ENCODE data around the gene TPRX1.
A peak's percentile ranks its signal among the peaks of the same experiment; 100 is the strongest.
"Not testable (repeated sequence)": the region's sequence is repeated elsewhere in the genome, so short reads cannot be mapped to it uniquely, and the experiment has no call there.

TPRX1 gene

DNA sequence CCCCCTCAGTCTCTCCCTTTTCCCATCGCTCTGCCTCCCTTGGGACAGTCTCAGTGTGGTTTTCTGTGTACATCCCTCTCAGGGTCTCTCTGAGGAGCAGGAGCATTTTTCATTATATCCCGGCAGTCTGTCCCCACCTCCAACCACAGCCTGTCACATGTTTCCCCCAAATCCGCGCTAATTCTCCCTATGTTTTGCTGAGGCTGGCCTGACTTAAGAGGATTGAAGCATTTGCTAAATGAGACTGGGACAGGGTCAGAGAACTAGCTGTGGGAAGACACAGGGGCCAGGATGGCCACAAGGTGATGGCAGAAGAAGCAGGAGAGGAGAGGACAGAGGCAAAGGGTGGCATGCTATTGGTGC is 5.5 kb downstream of the TPRX1 start:
- DNase-seq, result no peak

DNA sequence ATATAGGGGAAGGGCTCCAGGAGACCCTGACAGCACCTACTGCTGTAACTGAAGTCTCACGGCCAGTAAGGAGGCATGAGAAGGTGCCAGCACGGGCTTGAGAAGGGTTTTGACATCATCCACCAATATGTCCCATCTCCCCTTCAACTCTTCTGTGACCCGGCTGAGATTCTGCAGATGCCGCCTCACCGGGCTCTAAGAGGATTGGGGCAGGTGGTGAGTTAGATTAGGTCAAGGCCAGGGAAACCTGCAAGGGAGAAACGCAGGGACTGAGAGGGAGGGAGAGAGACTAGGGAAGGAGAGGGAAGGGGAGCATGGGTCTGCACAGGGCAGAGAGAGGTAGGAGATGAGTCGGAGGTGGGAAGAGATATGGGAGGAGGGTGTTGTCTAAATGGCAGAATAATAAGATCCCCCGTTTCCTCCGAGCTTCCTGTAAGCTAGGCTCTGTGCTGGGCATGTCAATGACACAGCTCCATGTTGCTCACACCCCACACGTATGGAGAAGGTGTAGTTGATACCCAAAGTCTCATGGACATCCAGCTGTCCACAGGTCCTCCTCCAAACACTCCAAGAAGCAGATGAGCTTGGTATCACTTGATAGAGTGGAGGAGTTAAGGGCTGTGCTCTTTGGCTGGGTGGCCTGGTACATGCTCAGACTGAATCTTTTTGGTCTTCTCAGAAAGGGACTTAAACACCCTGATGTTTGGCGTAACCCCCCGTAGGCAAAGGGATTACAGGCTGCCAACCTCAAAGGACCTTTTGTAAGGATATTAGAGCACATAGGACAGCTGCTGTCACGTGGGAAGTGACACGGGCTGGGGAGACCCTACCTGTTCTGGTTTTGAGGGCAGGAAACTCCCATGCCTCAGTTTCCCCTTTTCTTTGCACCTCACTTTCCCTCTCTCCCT is 6.1 kb downstream of the TPRX1 start:
- DNase-seq, result no peak

DNA sequence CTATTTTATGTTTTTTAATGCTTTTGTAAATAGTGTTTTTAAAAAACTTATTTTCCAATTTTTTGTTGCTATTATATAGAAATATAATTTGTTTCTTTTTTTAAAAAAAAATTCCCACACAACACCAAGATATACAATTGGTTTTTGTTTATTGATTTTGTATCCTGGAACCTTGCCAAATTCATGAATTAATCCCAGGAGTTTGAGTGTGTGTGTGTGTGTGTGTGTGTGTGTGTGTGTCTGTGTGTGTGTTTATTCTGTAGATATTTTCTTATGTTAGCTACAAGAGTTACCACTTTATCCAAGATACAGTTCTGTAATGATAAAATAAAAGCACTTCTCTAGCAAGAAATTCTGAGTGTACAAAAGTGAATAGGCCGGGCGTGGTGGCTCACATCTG is 7.6 kb downstream of the TPRX1 start:
- DNase-seq, result no peak

DNA sequence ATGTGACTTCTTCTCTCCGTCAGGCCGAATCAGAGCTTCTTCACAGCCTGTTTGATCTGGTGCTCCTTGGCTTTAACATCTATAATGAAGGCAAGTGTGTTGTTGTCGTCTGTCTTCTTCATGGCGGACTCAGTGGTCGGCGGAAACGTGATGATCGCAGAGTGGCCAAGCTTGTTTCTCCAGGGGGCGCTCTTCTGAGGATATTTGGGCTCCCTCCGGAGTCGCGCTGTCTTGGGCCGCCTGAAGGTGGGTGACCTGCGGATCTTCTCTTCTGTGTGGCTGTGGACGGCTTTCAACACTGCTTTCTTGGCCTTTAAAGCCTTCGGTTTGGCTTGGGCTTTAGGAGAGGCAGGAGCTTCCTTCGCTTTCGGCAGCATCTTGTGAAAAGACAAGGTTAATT is 9.8 kb downstream of the TPRX1 start:
- DNase-seq, result no peak

DNA sequence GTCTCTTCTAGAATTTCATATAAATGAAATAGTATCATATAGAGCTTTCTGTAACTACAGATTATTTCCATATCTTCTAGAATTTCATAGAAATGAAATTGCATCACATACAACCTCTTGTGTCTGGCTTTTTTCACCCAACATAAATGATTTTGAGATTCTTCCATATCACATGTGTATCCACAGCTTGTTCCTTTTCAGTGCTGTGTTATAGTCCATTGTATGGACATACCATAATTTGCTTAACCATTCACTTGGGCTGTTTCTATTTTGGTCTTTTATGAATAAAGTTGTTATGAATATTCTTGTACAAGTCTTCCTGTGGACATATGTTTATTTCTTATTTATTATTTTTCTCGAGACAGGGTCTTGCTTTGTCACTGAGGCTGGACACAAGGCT is 11.7 kb downstream of the TPRX1 start:
- no peak for DNase-seq

DNA sequence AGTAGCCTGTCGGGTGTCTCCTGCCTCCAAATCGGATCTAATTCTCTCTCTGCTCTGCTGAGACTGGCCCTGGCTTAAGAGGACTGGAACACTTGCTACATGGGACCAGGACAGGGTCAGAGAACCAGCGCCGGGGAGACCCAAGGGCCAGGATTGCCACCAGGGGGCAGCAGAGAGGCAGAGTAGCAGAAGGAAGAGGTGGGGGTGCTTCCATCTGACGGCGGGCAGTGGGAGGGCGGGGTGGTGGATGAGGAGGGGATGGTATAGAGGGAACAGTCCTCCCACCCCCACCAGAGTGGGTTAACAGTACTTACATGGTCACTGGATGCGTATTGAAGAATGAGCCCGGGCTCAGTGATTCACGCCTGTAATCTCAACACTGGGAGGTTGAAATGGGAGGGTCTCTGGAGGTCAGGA is 13.9 kb downstream of the TPRX1 start:
- DNase-seq, result peak; percentile 75 to 88

DNA sequence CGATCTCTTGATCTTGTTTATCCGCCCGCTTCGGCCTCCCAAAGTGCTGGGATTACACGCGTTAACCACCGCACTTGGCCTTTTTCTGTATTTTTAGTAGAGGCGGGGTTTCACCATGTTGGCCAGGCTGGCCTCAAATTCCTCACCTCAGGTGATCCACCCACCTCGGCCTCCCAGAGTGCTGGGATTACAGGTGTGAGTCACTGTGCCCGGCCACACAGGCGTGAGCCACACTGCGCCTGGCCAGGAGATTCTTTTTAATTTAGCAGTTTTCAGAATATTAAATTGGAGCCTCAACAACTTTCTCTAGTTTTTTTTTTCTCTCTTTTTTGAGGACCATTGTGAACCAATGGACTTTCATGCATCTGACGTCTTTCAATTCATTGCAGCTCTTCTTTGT is 14.5 kb downstream of the TPRX1 start:
- not testable (repeated sequence) for DNase-seq

DNA sequence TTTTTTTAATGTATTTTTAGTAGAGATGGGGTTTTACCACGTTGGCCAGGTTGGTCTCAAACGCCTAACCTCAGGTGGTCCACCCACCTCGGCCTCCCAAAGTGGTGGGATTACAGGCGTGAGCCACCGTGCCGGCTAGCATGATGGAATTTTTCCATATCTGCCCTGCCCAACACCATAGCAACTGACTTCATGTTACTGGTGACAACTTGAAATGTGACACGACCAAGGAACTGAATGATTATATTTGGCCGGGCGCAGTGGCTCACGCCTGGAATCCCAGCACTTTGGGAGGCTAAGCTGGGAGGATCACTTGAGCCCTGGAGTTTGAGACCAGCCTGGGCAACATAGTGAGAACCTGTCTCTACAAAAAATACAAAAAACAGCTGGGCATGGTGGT is 17.0 kb downstream of the TPRX1 start:
- not testable (repeated sequence) for DNase-seq

DNA sequence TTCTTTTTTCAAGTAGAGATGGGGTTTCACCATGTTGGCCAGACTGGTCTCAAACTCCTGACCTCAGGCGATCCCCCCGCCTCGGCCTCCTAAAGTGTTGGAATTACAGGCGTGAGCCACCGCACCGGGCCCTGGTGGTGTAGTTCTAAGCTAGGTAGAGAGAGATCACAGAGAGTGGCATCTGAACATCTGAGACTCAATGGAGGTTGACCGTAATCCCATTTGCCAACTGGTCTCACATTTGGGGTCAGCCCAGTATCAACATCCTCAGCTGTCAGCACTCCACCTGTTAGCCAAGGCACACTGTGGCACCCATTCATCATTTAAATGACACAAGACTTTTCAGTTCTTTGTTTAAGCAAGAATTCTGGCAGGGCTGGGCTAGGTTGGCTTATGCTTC is 17.8 kb downstream of the TPRX1 start:
- no peak for DNase-seq

DNA sequence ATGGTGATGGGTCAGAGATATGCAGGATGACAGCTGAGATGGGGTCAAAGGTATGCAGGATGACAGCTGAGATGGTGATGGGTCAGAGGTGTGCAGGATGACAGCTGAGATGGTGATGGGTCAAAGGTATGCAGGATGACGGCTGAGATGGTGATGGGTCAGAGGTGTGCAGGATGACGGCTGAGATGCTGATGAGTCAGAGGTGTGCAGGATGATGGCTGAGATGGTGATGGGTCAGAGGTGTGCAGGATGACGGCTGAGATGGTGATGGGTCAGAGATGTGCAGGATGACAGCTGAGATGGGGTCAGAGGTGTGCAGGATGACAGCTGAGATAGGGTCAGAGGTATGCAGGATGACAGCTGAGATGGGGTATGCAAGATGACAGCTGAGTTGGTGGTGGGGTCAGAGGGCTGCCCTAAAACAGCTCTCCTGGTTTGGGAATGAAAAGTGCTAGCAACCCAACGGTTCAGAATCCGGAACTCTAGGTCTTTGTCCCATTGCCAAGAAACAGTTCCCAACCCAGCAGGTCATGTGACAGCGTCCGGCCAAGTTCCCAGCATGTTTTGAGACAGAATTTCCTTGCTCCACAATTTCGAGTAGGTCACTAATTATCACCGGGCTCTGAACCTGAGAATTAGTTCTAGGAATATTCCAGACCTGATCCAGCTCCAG is 22.6 kb downstream of the TPRX1 start:
- no peak for DNase-seq

DNA sequence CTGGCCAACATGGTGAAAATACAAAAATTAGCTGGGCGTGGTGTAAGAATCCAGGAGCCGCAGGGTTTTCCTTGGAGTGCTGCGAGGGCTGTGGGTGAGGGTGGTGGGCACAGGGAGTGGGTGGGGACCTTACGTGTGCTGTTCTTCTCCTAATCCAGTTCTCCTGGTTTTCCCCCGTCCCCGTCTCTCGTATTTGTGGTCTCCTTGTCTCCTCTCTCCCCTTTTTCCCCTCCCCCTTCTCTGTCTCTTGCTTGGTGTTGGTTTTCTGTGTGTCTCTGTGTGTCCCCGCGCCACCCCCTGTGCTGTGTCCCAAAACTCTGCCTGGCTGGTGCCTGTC is 24.2 kb downstream of the TPRX1 start:
- no peak for DNase-seq

DNA sequence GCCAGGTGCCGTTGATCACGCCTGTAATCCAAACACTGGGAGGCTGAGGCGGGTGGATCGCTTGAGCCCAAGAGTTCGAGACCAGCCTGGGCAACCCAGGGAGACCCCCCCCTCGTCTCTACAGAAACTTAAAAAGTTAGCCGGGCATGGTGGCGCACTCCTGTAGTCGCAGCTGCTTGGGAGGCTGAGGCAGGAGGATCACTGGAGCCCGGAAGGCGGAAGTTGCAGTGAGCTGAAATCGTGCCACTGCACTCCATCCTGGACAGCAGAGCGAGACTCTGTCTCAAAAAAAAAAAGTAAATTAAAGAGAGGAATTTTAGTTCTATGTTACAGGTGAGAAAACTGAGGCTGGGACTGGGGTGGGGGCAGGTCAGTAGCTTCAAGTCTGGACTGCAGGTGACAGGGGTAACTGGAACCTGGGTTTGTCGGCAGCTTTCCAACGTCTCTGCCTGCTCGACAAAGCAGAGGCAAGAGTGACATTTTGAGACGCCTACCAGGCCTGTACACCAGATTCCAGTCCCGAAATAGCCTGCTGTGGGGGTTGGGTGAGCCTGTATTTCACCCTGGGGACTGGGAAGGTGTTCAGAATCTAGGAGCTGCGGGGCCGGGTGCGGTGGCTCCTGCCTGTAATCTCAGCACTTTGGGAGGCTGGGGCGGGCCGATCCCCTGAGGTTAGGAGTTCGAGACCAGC is 24.7 kb downstream of the TPRX1 start:
- DNase-seq, result no peak

DNA sequence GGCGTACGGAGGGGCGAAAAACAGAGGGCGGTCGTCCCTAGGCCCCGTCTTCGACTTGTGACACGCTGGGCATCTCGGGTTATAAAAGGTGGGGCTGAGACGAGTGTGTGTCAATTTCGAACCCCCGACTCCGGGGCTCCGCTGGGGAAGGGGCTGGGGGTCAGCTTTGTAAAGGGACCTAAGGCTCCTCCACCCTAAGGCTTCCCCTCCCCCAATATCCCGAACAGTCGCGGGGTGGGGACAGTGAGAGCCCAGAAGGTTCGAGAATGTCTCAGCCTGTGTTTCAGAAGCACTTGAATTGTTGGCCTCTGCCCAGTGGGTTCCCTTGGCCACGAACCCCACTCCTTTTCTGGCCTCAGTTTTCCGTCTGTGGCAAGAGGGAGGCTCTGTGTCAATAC is 25.4 kb downstream of the TPRX1 start:
- peak in 1 of 2 experiments; percentile 26 for DNase-seq

DNA sequence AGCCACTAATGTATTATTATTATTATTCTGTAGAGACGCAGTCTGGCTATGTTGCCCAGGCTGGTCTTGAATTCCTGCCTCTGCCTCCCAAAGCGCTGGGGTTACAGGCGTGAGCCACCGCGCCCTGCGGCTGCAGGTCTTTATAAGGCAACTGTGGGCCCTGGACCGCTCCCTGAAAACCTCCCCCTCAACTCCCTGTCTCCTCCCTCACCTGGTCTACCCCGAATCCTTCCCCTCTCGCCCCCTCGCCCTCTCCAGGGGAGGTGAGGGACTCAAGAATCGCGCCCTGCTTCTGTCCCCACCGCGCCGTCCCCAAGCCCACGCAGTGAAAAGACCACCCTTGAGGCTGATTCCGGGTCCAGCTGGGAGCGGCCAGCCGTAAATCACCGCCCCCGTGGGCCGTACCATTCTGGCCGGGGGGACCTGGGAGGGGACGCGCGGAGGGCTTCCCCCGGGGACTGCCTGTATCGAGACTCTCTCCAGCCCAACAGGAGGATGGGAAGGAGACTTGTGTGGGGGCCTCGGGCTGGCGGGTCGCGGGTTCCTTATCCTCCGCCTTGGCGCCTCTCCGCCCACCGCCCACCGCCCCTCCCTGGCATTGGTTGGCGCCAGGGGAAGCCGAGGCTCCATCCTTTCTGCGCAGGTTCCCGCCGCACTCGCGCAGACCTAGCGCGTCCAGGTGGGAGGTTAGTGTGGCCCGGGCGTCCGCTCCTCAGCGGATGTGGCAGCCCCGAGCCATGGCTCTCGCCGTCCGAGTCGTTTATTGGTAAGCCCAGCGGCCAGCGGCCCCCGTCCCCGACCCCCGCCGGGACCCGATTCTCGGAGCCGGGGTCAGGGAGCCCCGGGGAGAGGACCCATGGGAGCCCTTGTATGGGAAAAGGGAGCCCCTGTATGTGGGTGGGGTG is 26.1 kb downstream of the TPRX1 start, which contains the start of gene SELENOW:
Gene SELENOW, plus strand, starts transcription at position 655 of the 905 bp plus-strand sequence. Its CDS starts 83 bp downstream, at position 738.
- peak; percentile 68 to 76 for DNase-seq

DNA sequence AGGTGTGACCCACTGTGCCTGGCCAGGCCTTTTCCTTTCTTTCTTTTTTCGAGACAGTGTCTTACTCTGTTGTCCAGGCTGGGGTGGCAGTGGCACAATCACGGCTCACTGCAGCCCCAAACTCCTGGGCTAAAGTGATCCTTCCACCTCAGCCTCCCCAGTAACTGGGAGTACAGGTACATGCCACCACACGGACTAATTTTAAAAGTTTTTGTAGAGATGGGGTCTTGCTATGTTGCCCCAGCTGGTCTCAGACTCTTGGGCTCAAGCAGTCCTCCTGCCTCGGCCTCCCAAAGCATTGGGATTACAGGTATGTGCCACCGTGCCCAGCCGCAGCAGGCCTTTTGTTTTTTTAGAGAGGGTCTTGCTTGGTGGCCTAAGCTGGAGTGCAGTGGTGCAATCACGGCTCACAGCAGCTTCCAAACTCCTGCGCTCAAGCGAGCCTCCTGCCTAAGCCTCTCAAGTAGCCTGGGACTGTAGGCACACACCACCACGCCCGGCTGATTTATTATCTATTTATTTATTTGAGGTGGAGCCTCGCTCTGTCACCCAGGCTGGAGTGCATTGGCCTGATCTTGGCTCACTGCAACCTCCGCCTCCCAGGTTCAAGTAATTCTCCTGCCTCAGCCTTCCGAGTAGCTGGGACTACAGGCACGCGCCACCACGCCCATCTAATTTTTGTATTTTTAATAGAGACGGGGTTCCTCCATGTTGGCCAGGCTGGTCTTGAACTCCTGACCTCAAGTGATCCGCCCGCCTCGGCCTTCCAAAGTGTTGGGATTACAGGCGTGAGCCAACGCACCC is 26.9 kb downstream of the TPRX1 start:
- not testable (repeated sequence) for DNase-seq

DNA sequence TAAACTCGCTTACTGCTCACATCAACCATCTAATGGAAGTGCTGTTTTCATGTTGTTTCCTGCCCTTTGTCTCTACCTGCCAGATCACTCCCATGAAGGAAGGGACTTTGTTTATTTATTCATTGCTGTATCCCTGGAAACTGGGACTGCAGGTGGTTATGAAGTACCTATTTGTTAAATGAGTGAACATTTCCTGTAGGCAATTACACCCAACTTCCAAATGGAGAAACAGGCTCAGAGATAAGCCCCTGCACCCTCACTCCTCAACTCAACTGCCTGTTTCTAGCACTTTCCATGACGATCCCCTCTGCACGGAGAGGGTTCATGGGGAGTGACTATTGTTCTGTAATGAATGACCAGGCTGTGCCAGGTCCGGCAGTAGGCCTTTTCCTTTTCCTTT is 27.8 kb downstream of the TPRX1 start:
- no peak for DNase-seq

DNA sequence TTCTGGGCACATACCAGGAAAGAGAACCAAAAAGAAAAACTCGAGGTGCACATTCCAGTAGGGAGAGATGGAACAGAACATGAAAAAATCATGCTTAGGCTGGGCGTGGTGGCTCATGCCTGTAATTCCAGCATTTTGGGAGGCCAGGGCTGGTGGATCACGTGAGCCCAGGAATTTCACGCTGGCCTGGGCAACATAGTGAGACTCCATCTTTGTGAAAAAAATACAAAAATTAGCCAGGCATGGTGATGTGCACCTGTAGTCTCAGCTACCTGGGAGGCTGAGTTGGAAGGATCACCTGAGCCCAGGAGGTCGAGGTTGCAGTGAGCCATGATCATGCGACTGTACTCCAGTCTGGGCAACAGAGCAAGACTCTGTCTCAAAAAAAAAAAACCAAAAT is 33.1 kb downstream of the TPRX1 start:
- not testable (repeated sequence) for DNase-seq

DNA sequence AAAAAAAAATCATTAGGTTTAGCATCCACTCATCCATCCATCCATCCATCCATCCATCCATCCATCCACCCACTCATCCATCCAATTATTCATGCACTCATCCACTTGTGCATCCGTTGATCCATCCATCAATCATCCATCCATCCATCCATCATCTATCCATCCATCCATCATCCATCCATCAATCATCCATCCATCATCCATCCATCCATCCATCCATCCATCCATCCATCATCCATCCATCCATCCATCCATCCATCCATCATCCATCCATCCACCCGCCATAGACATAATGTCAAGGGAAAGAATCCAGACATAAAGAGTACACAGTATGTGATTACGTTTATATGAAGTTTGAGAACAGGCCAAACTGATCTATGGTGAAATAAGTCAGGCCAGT is 34.8 kb downstream of the TPRX1 start:
- DNase-seq, result no peak

DNA sequence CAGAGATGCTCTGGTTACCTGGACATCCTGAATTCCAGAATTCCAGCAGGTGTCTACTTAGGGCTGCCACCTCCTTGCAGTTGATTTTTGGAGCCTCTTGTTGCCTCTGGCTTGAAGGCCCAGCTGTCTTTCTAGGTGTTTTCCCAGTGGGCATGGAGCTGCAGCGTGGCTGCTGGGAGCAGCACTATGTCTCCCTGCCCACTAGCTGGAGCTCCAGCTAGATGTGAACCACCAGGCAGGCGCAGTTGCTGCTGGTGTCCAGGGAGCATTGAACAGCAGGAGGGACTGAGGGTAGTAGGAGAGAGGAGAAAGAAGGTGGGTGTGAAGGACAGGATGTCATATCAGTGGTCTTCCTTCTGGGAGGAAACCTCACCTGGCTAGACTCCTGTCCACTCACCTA is 35.7 kb downstream of the TPRX1 start:
- no peak for DNase-seq

DNA sequence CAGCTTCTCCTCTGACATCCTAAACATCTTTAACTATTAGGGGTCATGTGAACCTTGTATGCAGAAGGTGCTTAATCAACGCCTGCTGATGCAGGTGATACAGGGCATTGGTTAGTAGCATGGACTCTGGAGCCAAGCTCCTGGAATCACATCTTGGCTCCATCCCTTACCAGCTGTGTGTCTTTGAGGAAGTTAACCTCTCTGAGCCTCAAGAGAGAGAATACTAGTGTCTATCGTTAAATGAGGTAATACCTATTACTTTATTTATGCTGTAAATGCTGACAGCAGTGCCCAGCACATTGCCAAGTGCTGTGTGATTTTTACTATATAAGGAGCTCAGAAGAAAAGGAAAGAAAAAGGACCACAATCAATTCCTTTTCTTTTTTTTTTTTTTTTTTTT is 37.0 kb downstream of the TPRX1 start:
- no peak for DNase-seq

DNA sequence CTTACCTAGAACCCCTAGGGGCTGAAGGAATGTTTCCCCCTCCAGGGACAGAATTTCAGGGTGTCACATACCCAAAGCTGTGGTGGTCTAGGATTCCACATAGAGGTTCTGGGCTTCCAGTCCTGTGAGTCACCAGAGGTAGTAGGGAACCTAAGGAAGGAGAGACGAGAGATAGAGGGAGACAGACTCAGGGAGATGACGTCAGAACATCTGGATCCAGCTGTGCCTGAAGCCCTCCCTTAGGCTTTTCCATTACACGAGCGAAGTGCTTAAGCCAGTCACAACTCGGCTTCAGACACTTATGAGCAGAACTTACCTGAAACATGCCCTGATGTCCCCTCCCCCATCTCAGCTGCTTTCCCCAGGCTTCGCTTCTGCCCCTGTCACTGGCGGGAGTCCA is 37.7 kb downstream of the TPRX1 start:
- DNase-seq, result no peak

DNA sequence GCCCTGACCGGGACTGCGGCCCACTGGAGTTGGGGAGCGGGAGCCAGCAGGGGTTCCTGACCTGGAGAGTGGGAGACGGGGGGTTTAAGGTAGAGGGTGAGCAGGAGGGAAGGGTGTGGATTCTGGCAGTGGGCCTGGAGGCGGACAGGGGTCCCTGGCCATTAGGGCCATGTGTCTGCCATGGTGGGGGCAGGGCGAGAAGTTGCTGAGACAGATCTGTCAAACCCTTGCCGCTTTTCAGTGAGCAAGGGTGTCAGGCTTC is 38.1 kb downstream of the TPRX1 start:
- DNase-seq, result no peak
